SK-N-SH (cell line): Measurements from ENCODE around the gene EDEM2. TPM values are rescaled to one million over a fixed set of nuclear protein-coding genes. Genes with fewer than 3 reads are reported as not detected.

Experiments used
- CTCF ChIA-PET: fragments of 300-600, 350-600 bp; formaldehyde crosslinking; extraction: SDS; loops from one replicate; lab custom pipeline; 2021; lab: Yijun Ruan, JAX
- POLR2A ChIA-PET: fragments of 350-600 bp; sonication (Branson Sonifier 250); formaldehyde crosslinking; extraction: SDS; loops from one replicate; lab custom pipeline; 2020; ENCODE audit warnings: antibody characterized with exemption, inconsistent platforms; lab: Yijun Ruan, JAX
- DNase-seq: peaks from one replicate; pipeline ENCODE4 v3.0.0; 2012
- H2AFZ ChIP-seq: fragments of 200-600 bp; sonication (generic); 2 replicates; pipeline ENCODE4 v1.8.1; 2016; ENCODE audit warnings: antibody characterized with exemption, mild to moderate bottlenecking, low read depth
- H3F3A ChIP-seq: fragments of 200-600 bp; sonication (generic); replicated peaks from 2 replicates; pipeline ENCODE3; 2016; ENCODE audit warnings: antibody characterized with exemption, mild to moderate bottlenecking; ENCODE audit not compliant: insufficient read depth
- H3K27ac ChIP-seq, 2 experiments: fragments of 200-500 bp in 1 of 2; fragments of 200-600 bp in 1 of 2; sonication (Bioruptor generic) in 1 of 2; sonication (generic), shearing (Covaris generic) in 1 of 2; 2 replicates each; pipeline versions ENCODE4 v1.5.1 to v1.6.1; 2014 to 2016; ENCODE audit warnings: low read depth in 2 of 2, inconsistent platforms in 1 of 2, low read length in 1 of 2, mild to moderate bottlenecking in 1 of 2, mixed read lengths in 1 of 2
- H3K27me3 ChIP-seq: fragments of 200-600 bp; sonication (generic), shearing (Covaris generic); 2 replicates; pipeline ENCODE4 v1.6.1; 2016; ENCODE audit warnings: mixed run types; ENCODE audit not compliant: insufficient read depth
- H3K36me3 ChIP-seq, 2 experiments: fragments of 200-500 bp in 1 of 2; fragments of 200-600 bp in 1 of 2; sonication (Bioruptor generic) in 1 of 2; sonication (generic) in 1 of 2; replicated peaks in 1 of 2; 2 replicates each; pipeline versions ENCODE3 to v1.5.1; 2014 to 2016; ENCODE audit warnings: low read length in 1 of 2, mild to moderate bottlenecking in 1 of 2; ENCODE audit not compliant: insufficient read depth in 2 of 2, control insufficient read depth in 1 of 2
- H3K4me1 ChIP-seq, 2 experiments: fragments of 200-500 bp in 1 of 2; fragments of 200-600 bp in 1 of 2; sonication (Bioruptor generic) in 1 of 2; sonication (generic), shearing (Covaris generic) in 1 of 2; 2 replicates each; pipeline versions ENCODE4 v1.5.1 to v1.6.1; 2014 to 2016; ENCODE audit warnings: low read depth in 1 of 2, low read length in 1 of 2, mixed run types in 1 of 2; ENCODE audit not compliant: insufficient read depth in 2 of 2, control insufficient read depth in 1 of 2
- H3K4me2 ChIP-seq: fragments of 200-600 bp; sonication (generic), shearing (Covaris generic); 2 replicates; pipeline ENCODE4 v1.6.1; 2017; ENCODE audit warnings: mixed run types
- H3K4me3 ChIP-seq, 2 experiments: fragments of 200-500 bp in 1 of 2; fragments of 200-600 bp in 1 of 2; sonication (Bioruptor generic) in 1 of 2; sonication (generic), shearing (Covaris generic) in 1 of 2; 2 replicates each; pipeline versions ENCODE4 v1.5.1 to v1.8.1; 2014 to 2016; ENCODE audit warnings: low read depth in 2 of 2, inconsistent platforms in 1 of 2, low read length in 1 of 2, mild to moderate bottlenecking in 1 of 2, mixed read lengths in 1 of 2, moderate library complexity in 1 of 2
- H3K79me2 ChIP-seq: fragments of 200-600 bp; sonication (generic); 2 replicates; pipeline ENCODE4 v1.8.1; 2017; ENCODE audit warnings: mild to moderate bottlenecking; ENCODE audit not compliant: insufficient read depth
- H3K9ac ChIP-seq: fragments of 200-600 bp; sonication (generic); 2 replicates; pipeline ENCODE4 v1.6.1; 2017; ENCODE audit warnings: mixed run types
- H3K9me2 ChIP-seq: fragments of 200-600 bp; sonication (generic); 2 replicates; pipeline ENCODE4 v1.6.1; 2017; ENCODE audit warnings: mixed run types
- H3K9me3 ChIP-seq: fragments of 200-600 bp; sonication (generic); 2 replicates; pipeline ENCODE4 v1.6.1; 2017; ENCODE audit warnings: mixed run types, mild to moderate bottlenecking, moderate library complexity
- H4K20me1 ChIP-seq: fragments of 200-600 bp; sonication (generic); 2 replicates; pipeline ENCODE4 v1.6.1; 2017; ENCODE audit warnings: mild to moderate bottlenecking, mixed run types; ENCODE audit not compliant: insufficient read depth
- CTCF ChIP-seq: fragments of 200-600 bp; sonication (generic); IDR thresholded peaks from 2 replicates; pipeline ENCODE4 v1.6.1; 2017; ENCODE audit warnings: antibody characterized with exemption, mild to moderate bottlenecking, moderate library complexity
- ELF1 ChIP-seq: IDR thresholded peaks from 2 replicates; pipeline ENCODE4 v1.4.0; 2012
- EZH2phosphoT487 ChIP-seq: fragments of 200-600 bp; sonication (generic); IDR thresholded peaks from 2 replicates; pipeline ENCODE4 v1.6.1; 2017; ENCODE audit warnings: low read depth, mixed run types, mild to moderate bottlenecking, antibody characterized with exemption, moderate library complexity, borderline replicate concordance
- FOSL2 ChIP-seq: IDR thresholded peaks from 2 replicates; pipeline ENCODE4 v1.4.0; 2012; ENCODE audit warnings: low read depth, mild to moderate bottlenecking, moderate library complexity, borderline replicate concordance
- GABPA ChIP-seq: IDR thresholded peaks from 2 replicates; pipeline ENCODE4 v1.4.0; 2012; ENCODE audit warnings: low read depth, mild to moderate bottlenecking
- IRF3 ChIP-seq: fragments of 150-350 bp; IDR thresholded peaks from 2 replicates; pipeline ENCODE4 v1.6.1; 2016; ENCODE audit warnings: mild to moderate bottlenecking, low read depth, low read length
- JUND ChIP-seq: IDR thresholded peaks from 2 replicates; pipeline ENCODE4 v1.4.0; 2012
- MXI1 ChIP-seq: IDR thresholded peaks from 2 replicates; pipeline ENCODE4 v1.6.1; 2012; ENCODE audit warnings: mild to moderate bottlenecking, low read depth, low read length, improper control_type of control experiment
- NFIC ChIP-seq: IDR thresholded peaks from 2 replicates; pipeline ENCODE4 v1.4.0; 2012; ENCODE audit warnings: borderline replicate concordance
- RXRA ChIP-seq: IDR thresholded peaks from 2 replicates; pipeline ENCODE4 v1.4.0; 2012; ENCODE audit warnings: low read depth, mild to moderate bottlenecking, borderline replicate concordance
- TAF1 ChIP-seq: IDR thresholded peaks from 2 replicates; pipeline ENCODE4 v1.6.1; 2012; ENCODE audit warnings: low read depth, mild to moderate bottlenecking, low read length, moderate library complexity, borderline replicate concordance
- TCF12 ChIP-seq: IDR thresholded peaks from 2 replicates; pipeline ENCODE4 v1.4.0; 2012
- YY1 ChIP-seq: IDR thresholded peaks from 2 replicates; pipeline ENCODE4 v1.4.0; 2012; ENCODE audit warnings: low read depth, mild to moderate bottlenecking
- WGBS: methylation state at CpG from one replicate; pipeline ENCODE4 v1.1.6; 2017; ENCODE audit warnings: low lambda C conversion rate; 5-methylcytosine and 5-hydroxymethylcytosine counted together
- polyA plus RNA-seq, 3 experiments: library from polyadenylated mRNA; depleted of rRNA; stranded (reverse); fragments of >200 nt; gene quantifications; 2 replicates each; pipeline ENCODE4 v1.2.3, GENCODE V29; 2012
- TF ChIP-seq, protein P1 (sequence below): IDR thresholded peaks from 2 replicates; pipeline ENCODE4; 2012

EDEM2 gene
- polyA plus RNA-seq, 1 of the 3 experiments (the other 2 are of a cell fraction): 34.3 TPM

DNA sequence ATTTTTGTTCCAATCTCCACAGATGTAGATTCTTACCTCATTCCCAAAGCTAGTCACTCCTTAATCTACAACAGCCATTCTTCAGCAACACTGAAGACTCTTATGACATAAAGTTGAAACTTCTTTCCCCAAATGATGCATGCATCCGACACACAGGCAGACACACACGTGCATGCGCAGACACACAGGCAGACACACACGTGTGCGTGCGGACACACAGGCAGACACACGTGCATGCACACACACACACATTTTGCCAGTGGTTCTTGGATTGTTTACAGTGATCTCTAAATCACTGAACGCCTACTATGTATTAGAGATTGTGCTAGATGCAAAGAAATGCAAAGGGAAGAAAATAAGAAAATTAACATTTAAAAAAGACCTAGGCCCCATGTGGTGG, 45.5 kb downstream of the EDEM2 start:
- 81% methylated on average over 8 of the region's 8 CpGs for WGBS

DNA sequence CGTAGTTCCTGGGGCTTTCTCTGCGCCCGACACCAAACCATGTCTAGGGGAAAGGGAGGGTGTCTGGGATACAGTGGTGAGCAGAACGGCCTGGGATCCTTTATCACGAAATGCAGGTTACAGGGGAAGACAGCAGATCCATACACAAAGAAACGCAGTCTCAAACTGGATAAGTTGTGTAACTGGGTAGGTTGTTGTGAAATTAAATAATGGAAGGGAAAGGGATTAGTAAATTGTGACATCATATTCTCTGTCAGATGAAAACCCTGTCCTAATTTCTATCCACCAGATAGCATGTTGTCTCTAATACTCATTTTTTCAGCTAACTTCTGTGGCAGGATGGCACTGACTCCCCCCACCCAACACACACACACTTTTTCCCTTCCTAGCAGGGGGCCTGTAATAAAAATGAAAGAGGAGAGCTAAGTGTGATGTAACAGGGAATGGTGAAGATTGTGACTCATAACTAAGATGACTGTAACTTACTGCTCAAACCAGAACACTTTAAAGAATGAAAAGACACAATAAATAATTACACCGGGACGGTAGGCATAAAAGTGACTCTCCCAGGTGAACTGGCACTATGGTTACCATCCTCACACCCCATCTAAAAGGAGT, 53.8 kb downstream of the EDEM2 start:
- Histone ChIP-seq H4K20me1 (peaks cover 22% of the 10 kb centered on the region), H2AFZ (peak overlapping the region; percentile 92), H3K4me2 (peak overlapping the region; percentile 88; the same call in 1 of the 2 replicates), H3K36me3 (peaks cover 0 to 2% of the 10 kb centered on the region in 2 experiments), H3K27me3 (no peaks in the 10 kb centered on the region), H3K9me2 (no peaks in the 10 kb centered on the region), H3K27ac (peak overlapping the region; percentile 66 to 68; a peak in 3 of 4 replicates), H3F3A (peaks cover 10% of the 10 kb centered on the region), H3K9me3 (no peaks in the 10 kb centered on the region), H3K4me3 (peak overlapping the region; percentile 76 to 77; a peak in 2 of 4 replicates), H3K9ac (peak overlapping the region; percentile 94; the same call in 1 of the 2 replicates), H3K4me1 (peaks cover 8 to 14% of the 10 kb centered on the region in 2 experiments; a peak in 2 of 4 replicates), H3K79me2 (peaks cover 42% of the 10 kb centered on the region)
- CTCF ChIA-PET: interaction anchor here (0.7 to 5.3 kb wide), 12 partner anchors 16 to 258 kb away, joined by 3 to 64 read pairs (median 3); partner anchors contain the start of genes ACSS2, EDEM2 and GGT7
- DNase-seq: no peak
- 68% methylated on average over 8 of the region's 8 CpGs for WGBS
- POLR2A ChIA-PET: no interaction called here
- TF ChIP-seq YY1 (no peak), FOSL2 (peak; percentile 66; the same call in 1 of the 2 replicates), NFIC (no peak), JUND (peak; percentile 37), TAF1 (no peak), CTCF (no peak), RXRA (no peak)
- TF ChIP-seq, all 33 proteins: peak for 2

More for the DNA sequence above, 45.5 kb downstream of the EDEM2 start:
- TF ChIP-seq GABPA: no peak
- TF ChIP-seq MXI1: no peak
- TF ChIP-seq TCF12: no peak
- TF ChIP-seq IRF3: no peak
- no peak for TF ChIP-seq FOSL2
- TF ChIP-seq, protein P1, sequence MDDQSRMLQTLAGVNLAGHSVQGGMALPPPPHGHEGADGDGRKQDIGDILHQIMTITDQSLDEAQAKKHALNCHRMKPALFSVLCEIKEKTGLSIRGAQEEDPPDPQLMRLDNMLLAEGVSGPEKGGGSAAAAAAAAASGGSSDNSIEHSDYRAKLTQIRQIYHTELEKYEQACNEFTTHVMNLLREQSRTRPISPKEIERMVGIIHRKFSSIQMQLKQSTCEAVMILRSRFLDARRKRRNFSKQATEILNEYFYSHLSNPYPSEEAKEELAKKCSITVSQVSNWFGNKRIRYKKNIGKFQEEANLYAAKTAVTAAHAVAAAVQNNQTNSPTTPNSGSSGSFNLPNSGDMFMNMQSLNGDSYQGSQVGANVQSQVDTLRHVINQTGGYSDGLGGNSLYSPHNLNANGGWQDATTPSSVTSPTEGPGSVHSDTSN: no peak
- no peak for TF ChIP-seq EZH2phosphoT487
- TF ChIP-seq ELF1: no peak
- Histone ChIP-seq H3F3A (peaks cover 8% of the 10 kb centered on the region), H3K36me3 (no peaks in the 10 kb centered on the region), H4K20me1 (no peaks in the 10 kb centered on the region), H3K27ac (no peak overlapping the region), H3K4me2 (no peak overlapping the region), H3K9me2 (no peaks in the 10 kb centered on the region), H3K9me3 (no peaks in the 10 kb centered on the region), H3K4me1 (no peaks in the 10 kb centered on the region), H2AFZ (no peak overlapping the region), H3K27me3 (no peaks in the 10 kb centered on the region), H3K79me2 (no peaks in the 10 kb centered on the region), H3K9ac (no peak overlapping the region), H3K4me3 (no peak overlapping the region)
- ChIA-PET POLR2A (no interaction called here), CTCF (interaction anchor here (1.2 to 1.4 kb wide), 2 partner anchors 43 to 107 kb away, joined by 3 read pairs; no protein-coding TSS in a partner anchor)
- no peak for DNase-seq
